Endometrial microvascular endothelial cells (primary cell): ENCODE measurements around the gene OR10Z1. TPM values are rescaled to one million over a fixed set of nuclear protein-coding genes. Genes with fewer than 3 reads are reported as not detected.

Experiments used
- in situ Hi-C: cut with HindIII; loops from 2 replicates; pipeline ENCODE4 v1.10.0; 2017; ENCODE audit warnings: low sequenced_read_pairs, low pct_unique_long_range_greater_than_20kb; ENCODE audit errors: inconsistent ontology term
- total RNA-seq: library from RNA; depleted of rRNA; stranded (reverse); fragments of >200 nt; gene quantifications from one replicate; pipeline ENCODE4 v1.2.3, GENCODE V29; 2015; ENCODE audit errors: inconsistent ontology term

Gene OR10Z1
- total RNA-seq, 1 donor from 2014 or later = not detected

DNA sequence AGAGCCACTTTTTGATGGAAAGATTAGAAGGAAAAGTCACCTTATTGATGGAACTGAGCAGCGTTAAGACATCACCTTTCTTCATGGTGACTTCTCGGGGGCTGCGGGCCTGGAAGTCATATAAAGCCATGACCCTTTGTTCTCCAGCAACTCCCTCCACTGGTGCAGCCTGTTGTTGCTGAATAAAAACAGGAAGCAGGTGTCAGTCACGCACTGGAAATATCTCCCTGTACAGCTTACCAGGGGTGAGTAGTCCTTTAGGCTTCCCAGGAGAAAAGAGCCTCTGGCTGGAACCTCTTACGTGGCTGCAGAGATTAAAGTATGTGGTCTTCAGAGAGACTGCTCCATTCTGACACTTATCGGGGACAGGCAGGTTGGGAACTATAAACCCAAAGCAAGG is 49.5 kb downstream of the OR10Z1 start:
- in situ Hi-C loops = no loop called here

Other genes with a start within 250 kb of the OR10Z1 start
- gene OR10T2, start 205.8 kb upstream of the OR10Z1 start, total RNA-seq = not detected
- not detected for gene OR10K2, start 179.0 kb upstream of the OR10Z1 start, total RNA-seq
- not detected for gene OR10K1, start 143.4 kb upstream of the OR10Z1 start, total RNA-seq
- gene OR10R2, start 133.0 kb upstream of the OR10Z1 start, total RNA-seq = not detected
- not detected for gene OR6Y1, start 50.9 kb upstream of the OR10Z1 start, total RNA-seq
- not detected for gene OR6P1, start 34.7 kb upstream of the OR10Z1 start, total RNA-seq
- not detected for gene OR10X1, start 25.4 kb upstream of the OR10Z1 start, total RNA-seq
- not detected for gene SPTA1, start 81.4 kb downstream of the OR10Z1 start, total RNA-seq
- not detected for gene OR6K2, start 95.4 kb downstream of the OR10Z1 start, total RNA-seq
- gene OR6K3, start 115.5 kb downstream of the OR10Z1 start, total RNA-seq = not detected
- gene OR6K6, start 149.5 kb downstream of the OR10Z1 start, total RNA-seq = not detected
- gene OR6N1, start 166.9 kb downstream of the OR10Z1 start, total RNA-seq = not detected
- not detected for gene OR6N2, start 175.9 kb downstream of the OR10Z1 start, total RNA-seq
- gene MNDA, start 226.1 kb downstream of the OR10Z1 start, total RNA-seq = not detected